Measurements from ENCODE around the gene RELT.

DNA sequence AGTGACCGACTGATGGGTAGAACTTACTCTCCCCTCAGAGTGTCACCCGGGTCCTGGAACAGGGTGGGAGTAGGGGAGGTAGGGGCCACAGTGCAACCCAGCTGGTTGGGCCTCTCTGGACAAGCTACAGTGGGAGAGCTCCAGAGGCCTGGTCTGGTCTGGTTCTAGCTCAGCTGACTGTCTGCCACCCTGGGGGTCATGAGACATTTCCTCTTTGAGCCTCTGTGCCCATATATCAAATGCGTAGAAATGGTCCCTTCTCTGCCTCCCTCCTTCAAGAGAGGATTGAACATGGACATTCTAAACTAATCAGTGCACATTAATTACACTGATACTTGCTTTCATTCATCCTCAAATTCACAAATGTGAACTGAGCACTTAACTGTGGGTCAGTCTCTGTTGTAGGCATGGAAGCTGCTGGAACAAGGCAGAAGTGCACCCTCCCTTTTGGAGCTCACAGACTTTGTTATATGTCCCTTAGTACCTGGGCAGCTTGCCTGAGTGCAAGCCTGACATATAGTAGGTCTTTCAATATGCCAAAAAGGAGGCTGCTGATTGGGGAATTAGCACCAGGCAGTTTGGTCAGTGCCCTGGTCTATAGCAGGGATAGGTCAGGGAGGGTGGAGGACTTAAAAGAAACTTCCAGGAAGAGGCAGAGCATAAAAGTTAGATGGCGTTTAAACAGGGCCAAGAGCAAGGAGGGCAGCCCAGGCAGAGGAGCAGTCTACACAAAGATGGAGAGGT lies 42.4 kb upstream of the RELT start:
- no peak for TF ChIP-seq POLR2A (IDR thresholded peaks at IDR 0.05)
- TF ChIP-seq EP300 (IDR thresholded peaks at IDR 0.05): no peak

All from ovary (tissue), 1 donor.